Mesendoderm (in vitro differentiated cells): ENCODE measurements around the gene SUN5.

Experiments used
- DNase-seq: peaks from one replicate; pipeline ENCODE4 v3.0.0; 2013
- H2AK5ac ChIP-seq: 2 replicates; pipeline ENCODE4 v1.6.1; 2013; ENCODE audit warnings: low read length, inconsistent platforms
- H2BK120ac ChIP-seq: 2 replicates; pipeline ENCODE4 v1.6.1; 2013; ENCODE audit warnings: low read depth, mild to moderate bottlenecking, low read length, moderate library complexity, mixed read lengths
- H2BK15ac ChIP-seq: replicated peaks from 2 replicates; pipeline ENCODE4 v1.6.1; 2013; ENCODE audit warnings: low read depth, mild to moderate bottlenecking, moderate library complexity
- H2BK5ac ChIP-seq: 2 replicates; pipeline ENCODE4 v1.6.1; 2013; ENCODE audit warnings: low read length, inconsistent platforms
- H3K18ac ChIP-seq: 2 replicates; pipeline ENCODE4 v1.6.1; 2013; ENCODE audit warnings: mild to moderate bottlenecking, low read length, mixed read lengths
- H3K23ac ChIP-seq: one replicate; pipeline ENCODE4 v1.6.1; 2013; ENCODE audit warnings: low read length
- H3K27ac ChIP-seq: 2 replicates; pipeline ENCODE4 v1.5.1; 2013; ENCODE audit warnings: low read depth, mild to moderate bottlenecking, inconsistent platforms, low read length, moderate library complexity
- H3K27me3 ChIP-seq: 2 replicates; pipeline ENCODE4 v1.6.1; 2013; ENCODE audit warnings: low read length, control low read depth, mild to moderate bottlenecking, inconsistent platforms; ENCODE audit not compliant: insufficient read depth, poor library complexity
- H3K36me3 ChIP-seq: 2 replicates; pipeline ENCODE4 v1.6.1; 2013; ENCODE audit warnings: low read length, inconsistent platforms; ENCODE audit not compliant: control insufficient read depth, insufficient read depth
- H3K4ac ChIP-seq: one replicate; pipeline ENCODE4 v1.6.1; 2013; ENCODE audit warnings: low read depth, mild to moderate bottlenecking, low read length, moderate library complexity
- H3K4me1 ChIP-seq: 2 replicates; pipeline ENCODE4 v1.6.1; 2013; ENCODE audit warnings: low read depth, low read length, inconsistent platforms; ENCODE audit not compliant: control insufficient read depth
- H3K4me2 ChIP-seq: 2 replicates; pipeline ENCODE4 v1.6.1; 2013; ENCODE audit warnings: low read length
- H3K4me3 ChIP-seq: 2 replicates; pipeline ENCODE4 v1.5.1; 2013; ENCODE audit warnings: mild to moderate bottlenecking, low read length
- H3K56ac ChIP-seq: one replicate; pipeline ENCODE4 v1.6.1; 2013; ENCODE audit warnings: low read length
- H3K79me1 ChIP-seq: 2 replicates; pipeline ENCODE4 v1.6.1; 2013; ENCODE audit warnings: low read length, inconsistent platforms
- H3K79me2 ChIP-seq: 2 replicates; pipeline ENCODE4 v1.6.1; 2013; ENCODE audit warnings: mild to moderate bottlenecking, low read length; ENCODE audit not compliant: control insufficient read depth, insufficient read depth
- H3K9ac ChIP-seq: 2 replicates; pipeline ENCODE4 v1.6.1; 2013; ENCODE audit warnings: low read length, inconsistent platforms
- H4K5ac ChIP-seq: one replicate; pipeline ENCODE4 v1.6.1; 2013; ENCODE audit warnings: low read length
- H4K8ac ChIP-seq: one replicate; pipeline ENCODE4 v1.6.1; 2013; ENCODE audit warnings: low read depth, mild to moderate bottlenecking, control low read depth, low read length, moderate library complexity
- WGBS: extraction: QIAGEN DNeasy Blood & Tissue Kit; methylation state at CpG from one replicate; pipeline ENCODE4 v1.1.7; 2013; ENCODE audit warnings: low lambda C conversion rate, missing lambda C conversion rate; ENCODE audit not compliant: insufficient coverage; ENCODE audit errors: extremely low coverage; 5-methylcytosine and 5-hydroxymethylcytosine counted together

Gene SUN5

GRCh38 chr20:33043731-33044181, 39.5 kb upstream of the SUN5 start:
- Histone ChIP-seq H3K23ac (no peak overlapping the region), H2BK120ac (no peak overlapping the region), H2BK15ac (no peak overlapping the region), H3K27ac (no peak overlapping the region), H3K4me2 (no peak overlapping the region), H2BK5ac (no peak overlapping the region), H2AK5ac (no peak overlapping the region), H3K79me2 (no peaks in the 10 kb centered on the region), H3K4me3 (no peak overlapping the region), H3K27me3 (no peaks in the 10 kb centered on the region), H3K4me1 (no peaks in the 10 kb centered on the region), H3K36me3 (no peaks in the 10 kb centered on the region), H3K9ac (no peak overlapping the region), H3K56ac (no peak overlapping the region), H3K4ac (no peak overlapping the region), H3K79me1 (no peaks in the 10 kb centered on the region), H4K5ac (no peak overlapping the region), H4K8ac (no peak overlapping the region), H3K18ac (no peak overlapping the region)
- no CpG with 5 or more reads among the region's 1 CpG for WGBS
- no peak for DNase-seq

GRCh38 chr20:33042983-33043730, 38.9 kb upstream of the SUN5 start:
- no peaks in the 10 kb centered on the region for H3K79me1 ChIP-seq
- no peak overlapping the region for H3K4me2 ChIP-seq
- H4K8ac ChIP-seq: no peak overlapping the region
- H2AK5ac ChIP-seq: no peak overlapping the region
- no peaks in the 10 kb centered on the region for H3K36me3 ChIP-seq
- no peaks in the 10 kb centered on the region for H3K27me3 ChIP-seq
- H3K9ac ChIP-seq: no peak overlapping the region
- no peak overlapping the region for H3K23ac ChIP-seq
- no peak for DNase-seq
- no peak overlapping the region for H3K18ac ChIP-seq
- no peaks in the 10 kb centered on the region for H3K79me2 ChIP-seq
- no peak overlapping the region for H3K4ac ChIP-seq
- no CpG with 5 or more reads among the region's 2 CpGs for WGBS
- no peak overlapping the region for H3K56ac ChIP-seq
- H2BK5ac ChIP-seq: no peak overlapping the region
- H3K4me3 ChIP-seq: no peak overlapping the region
- no peak overlapping the region for H2BK120ac ChIP-seq
- H2BK15ac ChIP-seq: no peak overlapping the region
- no peak overlapping the region for H3K27ac ChIP-seq
- H4K5ac ChIP-seq: no peak overlapping the region
- no peaks in the 10 kb centered on the region for H3K4me1 ChIP-seq

- Histone ChIP-seq H3K79me1 (no peaks in the 10 kb centered on the region), H3K4me2 (no peak overlapping the region), H3K79me2 (no peaks in the 10 kb centered on the region), H3K56ac (no peak overlapping the region), H3K36me3 (no peaks in the 10 kb centered on the region), H2BK15ac (no peak overlapping the region), H3K27me3 (no peaks in the 10 kb centered on the region), H2AK5ac (no peak overlapping the region), H3K23ac (no peak overlapping the region), H4K8ac (no peak overlapping the region), H3K4me1 (no peaks in the 10 kb centered on the region), H3K27ac (no peak overlapping the region), H3K4ac (no peak overlapping the region), H3K4me3 (no peak overlapping the region), H3K18ac (no peak overlapping the region), H2BK120ac (no peak overlapping the region), H2BK5ac (no peak overlapping the region), H3K9ac (no peak overlapping the region), H4K5ac (no peak overlapping the region)
- no CpG with 5 or more reads among the region's 3 CpGs for whole genome bisulfite sequencing
- no peak for DNase-seq
Measured at GRCh38 chr20:33042430-33042829, 38.2 kb upstream of the SUN5 start.

GRCh38 chr20:33038243-33038642, 34.0 kb upstream of the SUN5 start:
- no peak overlapping the region for H3K4me3 ChIP-seq
- no peak overlapping the region for H3K56ac ChIP-seq
- no peak overlapping the region for H3K18ac ChIP-seq
- no peaks in the 10 kb centered on the region for H3K36me3 ChIP-seq
- H3K9ac ChIP-seq: no peak overlapping the region
- 100% methylated on average over 2 of the region's 4 CpGs for WGBS
- no peak overlapping the region for H3K4ac ChIP-seq
- no peak overlapping the region for H4K8ac ChIP-seq
- no peak overlapping the region for H4K5ac ChIP-seq
- H2BK5ac ChIP-seq: no peak overlapping the region
- no peak overlapping the region for H2BK15ac ChIP-seq
- H3K4me1 ChIP-seq: no peaks in the 10 kb centered on the region
- H3K79me2 ChIP-seq: no peaks in the 10 kb centered on the region
- no peak overlapping the region for H3K4me2 ChIP-seq
- H2AK5ac ChIP-seq: no peak overlapping the region
- no peaks in the 10 kb centered on the region for H3K79me1 ChIP-seq
- no peaks in the 10 kb centered on the region for H3K27me3 ChIP-seq
- no peak overlapping the region for H3K27ac ChIP-seq
- H3K23ac ChIP-seq: no peak overlapping the region
- no peak for DNase-seq
- H2BK120ac ChIP-seq: no peak overlapping the region

GRCh38 chr20:33037456-33037855, 33.2 kb upstream of the SUN5 start:
- no peak for DNase-seq

More at GRCh38 chr20:33037456-33037855, 33.2 kb upstream of the SUN5 start:
- Histone ChIP-seq H3K27ac (no peak overlapping the region), H3K36me3 (no peaks in the 10 kb centered on the region), H2BK120ac (no peak overlapping the region), H3K4me3 (no peak overlapping the region), H2BK5ac (no peak overlapping the region), H3K79me1 (no peaks in the 10 kb centered on the region), H3K9ac (no peak overlapping the region), H2BK15ac (no peak overlapping the region), H3K4ac (no peak overlapping the region), H4K5ac (no peak overlapping the region), H3K56ac (no peak overlapping the region), H2AK5ac (no peak overlapping the region), H3K27me3 (no peaks in the 10 kb centered on the region), H3K4me2 (no peak overlapping the region), H3K23ac (no peak overlapping the region), H4K8ac (no peak overlapping the region), H3K79me2 (no peaks in the 10 kb centered on the region), H3K4me1 (no peaks in the 10 kb centered on the region), H3K18ac (no peak overlapping the region)
- WGBS: no CpG with 5 or more reads among the region's 5 CpGs
